Fibroblast of pulmonary artery (primary cell): ENCODE data around the gene ADAM8.
"Not testable (repeated sequence)": the region's sequence is repeated elsewhere in the genome, so short reads cannot be mapped to it uniquely, and the experiment has no call there.

ENCODE experiments used
- DNase-seq: peaks from one replicate; pipeline ENCODE4 v3.0.0-alpha.2; 2010; ENCODE audit warnings: low read depth
- H3K4me3 ChIP-seq: replicated peaks from 2 replicates; pipeline ENCODE4 v1.5.1; 2011; ENCODE audit warnings: low read depth, mild to moderate bottlenecking, control low read depth, low read length, moderate library complexity
- TF ChIP-seq, protein P1 (sequence below): IDR thresholded peaks from 2 replicates; pipeline ENCODE4 v1.5.1; 2011; ENCODE audit warnings: mild to moderate bottlenecking, control low read depth, low read length, inconsistent platforms; ENCODE audit errors: missing control alignments

ADAM8 gene

GRCh38 chr10:133268532-133268931 is 8.1 kb downstream of the ADAM8 start:
- TF ChIP-seq, protein P1, sequence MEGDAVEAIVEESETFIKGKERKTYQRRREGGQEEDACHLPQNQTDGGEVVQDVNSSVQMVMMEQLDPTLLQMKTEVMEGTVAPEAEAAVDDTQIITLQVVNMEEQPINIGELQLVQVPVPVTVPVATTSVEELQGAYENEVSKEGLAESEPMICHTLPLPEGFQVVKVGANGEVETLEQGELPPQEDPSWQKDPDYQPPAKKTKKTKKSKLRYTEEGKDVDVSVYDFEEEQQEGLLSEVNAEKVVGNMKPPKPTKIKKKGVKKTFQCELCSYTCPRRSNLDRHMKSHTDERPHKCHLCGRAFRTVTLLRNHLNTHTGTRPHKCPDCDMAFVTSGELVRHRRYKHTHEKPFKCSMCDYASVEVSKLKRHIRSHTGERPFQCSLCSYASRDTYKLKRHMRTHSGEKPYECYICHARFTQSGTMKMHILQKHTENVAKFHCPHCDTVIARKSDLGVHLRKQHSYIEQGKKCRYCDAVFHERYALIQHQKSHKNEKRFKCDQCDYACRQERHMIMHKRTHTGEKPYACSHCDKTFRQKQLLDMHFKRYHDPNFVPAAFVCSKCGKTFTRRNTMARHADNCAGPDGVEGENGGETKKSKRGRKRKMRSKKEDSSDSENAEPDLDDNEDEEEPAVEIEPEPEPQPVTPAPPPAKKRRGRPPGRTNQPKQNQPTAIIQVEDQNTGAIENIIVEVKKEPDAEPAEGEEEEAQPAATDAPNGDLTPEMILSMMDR = no peak
- no peak for DNase-seq
- no peak overlapping the region for H3K4me3 ChIP-seq

DNA sequence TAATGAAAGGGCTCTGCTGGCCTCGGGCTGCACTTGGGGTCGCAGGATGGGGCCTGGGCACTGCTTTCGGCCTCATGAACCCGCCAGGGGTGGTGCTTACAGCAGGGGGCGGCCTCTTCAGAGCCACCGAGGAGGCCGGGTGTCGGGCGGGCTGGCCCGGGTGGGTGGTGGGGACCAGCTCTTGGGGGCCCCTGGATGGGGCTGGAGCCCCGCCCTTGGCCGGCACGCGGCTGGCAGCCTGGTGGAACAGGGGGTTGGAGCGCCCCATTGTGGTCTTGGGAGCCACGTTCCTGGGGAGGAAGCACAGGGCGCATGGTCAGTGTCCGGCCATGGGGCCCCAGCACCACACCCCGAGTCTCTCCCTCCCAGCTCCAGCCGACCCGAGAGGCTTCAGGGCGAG is 8.8 kb downstream of the ADAM8 start:
- no peak for DNase-seq
- H3K4me3 ChIP-seq = no peak overlapping the region
- TF ChIP-seq, protein P1 = no peak

DNA sequence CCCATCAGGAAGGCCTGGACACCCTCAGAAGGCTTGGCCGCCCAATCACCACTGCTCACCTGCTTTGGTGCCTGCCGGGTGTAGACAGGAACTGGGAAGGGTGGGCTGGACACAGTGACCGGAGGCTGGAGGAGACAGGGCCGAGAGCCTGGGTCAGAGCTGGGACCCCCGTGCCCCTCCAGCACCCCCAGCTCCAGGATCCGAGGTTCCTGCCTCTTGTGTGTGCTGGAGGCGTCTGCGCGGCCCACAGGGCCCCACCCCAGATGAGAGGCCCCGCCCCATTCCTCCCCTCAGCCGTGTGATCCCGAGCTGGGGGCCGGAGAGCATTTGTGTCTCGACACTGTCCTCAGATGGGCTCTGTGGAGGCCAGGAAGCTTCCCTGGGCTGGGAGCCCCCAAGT is 9.4 kb downstream of the ADAM8 start:
- DNase-seq = no peak
- TF ChIP-seq, protein P1 = no peak
- H3K4me3 ChIP-seq = no peak overlapping the region

DNA sequence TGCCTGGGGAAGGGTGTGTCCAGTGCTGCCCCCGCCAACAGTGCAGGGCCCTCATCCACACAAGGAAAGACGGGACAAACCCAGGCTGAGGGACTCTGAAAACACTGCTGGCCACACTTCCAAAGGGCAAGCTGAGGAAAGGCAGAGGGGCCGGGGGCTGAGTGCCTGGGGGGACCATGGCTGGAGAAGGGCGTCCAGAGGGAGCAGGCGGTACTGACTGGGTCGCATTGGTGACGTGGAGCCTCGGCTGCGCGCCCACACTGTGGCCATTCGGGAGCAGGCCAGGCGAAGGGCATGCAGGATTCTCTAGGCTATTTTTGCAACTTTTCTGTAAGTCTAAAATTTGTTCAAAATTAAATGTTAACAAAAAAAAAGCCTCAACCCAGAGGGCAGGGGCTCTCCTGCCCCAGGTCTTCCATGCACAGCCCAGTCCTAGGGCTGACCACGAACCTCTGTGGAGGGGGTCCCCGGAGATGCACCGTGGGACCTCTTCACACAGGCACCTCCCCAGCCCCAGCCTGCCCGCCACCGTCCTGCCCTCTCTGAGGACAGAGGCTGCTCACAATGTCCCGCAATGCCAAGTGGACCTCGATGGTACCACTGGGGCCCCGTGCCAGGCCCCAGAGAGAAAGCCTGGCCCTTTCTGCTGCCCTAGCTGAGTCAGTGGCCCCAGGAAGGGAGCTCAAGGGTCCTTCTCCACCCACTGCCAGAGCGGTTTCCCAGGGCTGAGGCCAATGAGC is 10.4 kb downstream of the ADAM8 start:
- H3K4me3 ChIP-seq = no peak overlapping the region
- TF ChIP-seq, protein P1 = no peak
- no peak for DNase-seq

DNA sequence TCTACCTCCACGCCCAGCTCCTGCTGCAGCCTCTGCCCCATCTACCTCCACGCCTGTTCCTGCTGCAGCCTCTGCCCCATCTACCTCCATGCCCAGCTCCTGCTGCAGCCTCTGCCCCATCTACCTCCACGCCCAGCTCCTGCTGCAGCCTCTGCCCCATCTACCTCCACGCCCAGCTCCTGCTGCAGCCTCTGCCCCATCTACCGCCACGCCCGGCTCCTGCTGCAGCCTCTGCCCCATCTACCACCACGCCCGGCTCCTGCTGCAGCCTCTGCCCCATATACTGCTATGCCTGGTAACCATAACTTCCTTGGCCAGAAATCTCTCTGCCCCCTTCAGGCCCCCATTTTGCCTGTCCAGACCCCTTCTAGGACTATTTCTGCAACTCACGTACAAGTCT is 11.6 kb downstream of the ADAM8 start:
- H3K4me3 ChIP-seq, DNase-seq: not testable (repeated sequence)

GRCh38 chr10:133264461-133264860 is 12.2 kb downstream of the ADAM8 start:
- DNase-seq = no peak
- no peak overlapping the region for H3K4me3 ChIP-seq
- TF ChIP-seq, protein P1 = no peak

- DNase-seq = no peak
- H3K4me3 ChIP-seq = no peak overlapping the region
- TF ChIP-seq, protein P1 = no peak
These were observed 13.0 kb downstream of the ADAM8 start for GRCh38 chr10:133263674-133264073.
